Right ventricle myocardium superior (tissue), 1 donor: ENCODE results near the gene AASS. TPM values are rescaled to one million over a fixed set of nuclear protein-coding genes. Genes with fewer than 3 reads are reported as not detected.

Experiments used
- ATAC-seq: fragments of 200-7000 bp; cut with Tn5 transposase; one replicate; pipeline ENCODE4 v1.9.1; 2020; ENCODE audit warnings: mild to moderate bottlenecking; ENCODE audit not compliant: poor library complexity
- DNase-seq: peaks from one replicate; pipeline ENCODE4 v3.0.0-alpha.2; 2020
- intact Hi-C: fragments of 100-400 bp; cut with DNase I; formaldehyde crosslinking; loops from one replicate; pipeline ENCODE4 v1.11.2; 2022
- total RNA-seq: library from RNA; stranded (reverse); fragmentation: NEBNext Ultra II Directional; extraction: Animal tissue kit (Norgen Biotek cat#: 25700); gene quantifications from one replicate; pipeline ENCODE4 v1.2.1, GENCODE V29; 2021
- donor health status: DM: no; HTN: yes; CAD: no; lungs with severe emphysema.

AASS gene
- total RNA-seq, 1 donor from 2014 or later = 18.6 TPM

DNA sequence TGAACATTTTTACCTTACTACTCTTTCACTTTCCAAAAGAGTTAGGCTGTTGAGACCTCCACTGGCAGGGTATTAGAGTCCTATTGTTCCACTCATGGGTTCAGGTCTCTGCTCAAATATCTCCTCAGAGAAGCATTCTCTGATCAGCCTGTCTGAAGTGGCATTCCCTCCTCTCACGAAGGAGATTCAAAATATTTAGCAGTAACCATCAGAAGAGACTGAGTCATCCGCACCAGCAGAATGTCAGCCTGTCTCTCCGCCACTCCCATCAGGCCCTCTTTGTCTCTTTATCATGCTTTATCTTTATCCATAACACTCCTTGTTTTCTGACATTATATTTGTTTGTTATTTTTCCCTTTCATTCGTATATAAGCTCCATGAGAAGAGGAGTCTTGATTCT, 79.1 kb downstream of the AASS start:
- ATAC-seq = no peak
- intact Hi-C loops = no loop called here
- no peak for DNase-seq

GRCh38 chr7:122063146-122063545, 80.9 kb downstream of the AASS start:
- intact Hi-C loops = no loop called here
- ATAC-seq (no peak), DNase-seq (no peak)

DNA sequence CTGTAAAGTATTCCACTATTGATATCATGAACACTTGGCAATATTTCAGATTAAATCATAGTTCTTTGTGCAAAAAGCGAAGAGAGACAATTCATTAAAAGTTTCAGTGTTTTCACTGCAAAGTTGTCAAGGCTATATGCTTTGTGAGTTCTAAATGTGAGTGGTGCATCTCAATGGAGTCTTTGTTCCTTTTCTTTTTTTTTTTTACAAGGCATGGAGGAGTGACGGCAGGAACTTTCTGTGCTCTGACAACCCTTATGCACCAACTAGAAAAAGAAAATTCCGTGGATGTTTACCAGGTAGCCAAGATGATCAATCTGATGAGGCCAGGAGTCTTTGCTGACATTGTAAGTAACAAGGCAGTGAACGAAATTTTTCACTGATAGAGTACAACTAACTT, 84.5 kb downstream of the AASS start:
- no peak for ATAC-seq
- DNase-seq = no peak
- intact Hi-C loops = no loop called here

GRCh38 chr7:122056977-122057376, 87.1 kb downstream of the AASS start:
- intact Hi-C loops = no loop called here
- no peak for ATAC-seq
- DNase-seq = no peak

GRCh38 chr7:122055073-122055472, 89.0 kb downstream of the AASS start:
- no peak for DNase-seq
- ATAC-seq = no peak
- intact Hi-C loops = no loop called here

GRCh38 chr7:122054393-122054792, 89.7 kb downstream of the AASS start:
- intact Hi-C loops = no loop called here
- ATAC-seq (no peak), DNase-seq (no peak)

DNA sequence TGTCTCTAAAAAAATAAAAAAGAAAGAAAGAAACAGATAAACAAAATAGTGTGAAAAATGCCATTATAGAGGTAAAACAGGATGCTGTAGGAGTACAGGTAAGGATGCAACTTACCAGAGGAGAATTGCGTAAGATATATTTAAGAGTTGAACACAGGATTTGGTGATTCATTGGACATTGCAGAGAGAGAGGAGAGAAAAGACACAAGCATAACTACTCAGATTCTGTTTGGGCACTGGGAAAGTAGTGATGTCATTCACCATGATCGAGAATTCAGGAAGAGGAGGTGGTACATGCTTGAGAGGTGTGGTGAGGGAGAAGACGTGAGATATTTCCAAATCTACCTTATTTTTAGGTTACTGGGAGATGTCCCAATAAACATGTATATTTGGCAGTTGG, 97.6 kb downstream of the AASS start:
- no peak for DNase-seq
- intact Hi-C loops = no loop called here
- ATAC-seq = no peak

- ATAC-seq = no peak
- intact Hi-C loops = no loop called here
- no peak for DNase-seq
These were observed 103.9 kb downstream of the AASS start for GRCh38 chr7:122040147-122040546.

GRCh38 chr7:122038904-122039303, 105.1 kb downstream of the AASS start:
- DNase-seq = no peak
- ATAC-seq = no peak
- intact Hi-C loops = no loop called here

GRCh38 chr7:122038134-122038533, 105.9 kb downstream of the AASS start:
- intact Hi-C loops = no loop called here
- ATAC-seq = no peak
- DNase-seq = no peak

- no peak for ATAC-seq
- intact Hi-C loops = no loop called here
- no peak for DNase-seq
These were observed 108.2 kb downstream of the AASS start for GRCh38 chr7:122035876-122036275.

- no peak for ATAC-seq
- intact Hi-C loops = no loop called here
These were observed 110.4 kb downstream of the AASS start for GRCh38 chr7:122033641-122034040.

DNA sequence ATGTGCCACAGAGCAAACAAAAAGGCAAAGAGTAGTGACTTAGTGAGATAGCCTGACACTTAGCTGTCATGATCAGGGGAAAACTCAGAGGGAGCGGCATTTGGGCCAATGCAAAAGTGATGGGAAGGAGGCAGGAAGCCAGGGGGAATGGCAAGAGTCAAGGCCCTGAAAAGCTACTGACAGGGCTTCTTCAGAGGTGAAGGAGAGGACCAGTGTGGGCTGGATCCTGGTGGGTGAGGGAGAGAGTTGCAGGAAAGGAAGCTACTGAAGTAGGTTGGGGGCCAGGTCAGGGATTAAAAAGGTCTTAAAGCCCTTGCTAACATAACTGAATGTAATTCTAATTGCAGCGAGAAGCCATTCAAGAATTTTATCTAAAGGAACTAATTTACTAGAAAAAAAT, 117.0 kb downstream of the AASS start:
- intact Hi-C loops = no loop called here
- ATAC-seq (no peak), DNase-seq (no peak)

More at GRCh38 chr7:122033641-122034040, 110.4 kb downstream of the AASS start:
- DNase-seq = no peak

Other genes starting within 250 kb of the AASS start
- gene FEZF1, start 160.5 kb upstream of the AASS start, total RNA-seq = not detected